Measurements from ENCODE around the gene PTPA.

- TF ChIP-seq CTCF (IDR thresholded peaks at IDR 0.05 in 8 of 11, conservative IDR thresholded peaks at IDR 0.05 in 3 of 11): no peak
- TF ChIP-seq POLR2A (IDR thresholded peaks at IDR 0.05): no peak
- TF ChIP-seq POLR2AphosphoS5 (IDR thresholded peaks at IDR 0.05): peak in 1 of 3 donors; percentile 33
Observed at GRCh38 chr9:129100383-129101169, 10.6 kb upstream of the PTPA start.

All from spleen (tissue), 7 donors.